Fibroblast of lung (primary cell): ENCODE data around the gene PRM1.

Experiments used
- CTCF ChIP-seq, 2 donors: IDR thresholded peaks in 1 of 2; conservative IDR thresholded peaks in 1 of 2; 1 replicate in 1 of 2; 2 replicates in 1 of 2; pipeline ENCODE4 v1.5.1; 2011 to 2012; ENCODE audit warnings: low read length in 2 of 2, control low read depth in 1 of 2, inconsistent platforms in 1 of 2, low read depth in 1 of 2, mild to moderate bottlenecking in 1 of 2
- EZH2 ChIP-seq: IDR thresholded peaks from 2 replicates; pipeline ENCODE4 v1.5.1; 2012; ENCODE audit warnings: low read length, control low read depth, mild to moderate bottlenecking; ENCODE audit errors: missing control alignments

- TF ChIP-seq CTCF (conservative IDR thresholded peaks at IDR 0.05 in 1 of 2, IDR thresholded peaks at IDR 0.05 in 1 of 2; ENCODE audit: low read depth in 1 of 2, low read length in 2 of 2) (no peak), EZH2 (no peak)
Observed at GRCh38 chr16:11316331-11317015, 35.3 kb upstream of the PRM1 start.
